ENCODE data around the gene GPRIN3.

DNA sequence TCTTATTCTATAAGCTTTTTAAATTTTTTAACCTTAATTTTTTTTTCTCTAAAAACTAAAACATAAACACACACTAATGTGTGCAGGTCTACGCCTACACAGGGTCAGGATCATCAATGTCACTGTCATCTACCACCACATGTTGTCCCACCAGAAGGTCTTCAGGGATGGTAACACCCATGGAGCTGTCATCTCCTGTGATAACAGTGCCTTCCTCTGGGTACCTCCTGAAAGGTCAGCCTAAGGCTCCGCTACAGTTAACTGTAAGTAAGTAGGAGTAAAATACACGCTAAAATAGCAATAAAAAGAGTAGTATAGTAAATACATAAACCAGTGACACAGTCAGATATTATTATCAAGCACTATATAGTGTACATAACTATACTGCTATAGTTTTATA, 45.9 kb upstream of the GPRIN3 start:
- TF ChIP-seq, protein P1, sequence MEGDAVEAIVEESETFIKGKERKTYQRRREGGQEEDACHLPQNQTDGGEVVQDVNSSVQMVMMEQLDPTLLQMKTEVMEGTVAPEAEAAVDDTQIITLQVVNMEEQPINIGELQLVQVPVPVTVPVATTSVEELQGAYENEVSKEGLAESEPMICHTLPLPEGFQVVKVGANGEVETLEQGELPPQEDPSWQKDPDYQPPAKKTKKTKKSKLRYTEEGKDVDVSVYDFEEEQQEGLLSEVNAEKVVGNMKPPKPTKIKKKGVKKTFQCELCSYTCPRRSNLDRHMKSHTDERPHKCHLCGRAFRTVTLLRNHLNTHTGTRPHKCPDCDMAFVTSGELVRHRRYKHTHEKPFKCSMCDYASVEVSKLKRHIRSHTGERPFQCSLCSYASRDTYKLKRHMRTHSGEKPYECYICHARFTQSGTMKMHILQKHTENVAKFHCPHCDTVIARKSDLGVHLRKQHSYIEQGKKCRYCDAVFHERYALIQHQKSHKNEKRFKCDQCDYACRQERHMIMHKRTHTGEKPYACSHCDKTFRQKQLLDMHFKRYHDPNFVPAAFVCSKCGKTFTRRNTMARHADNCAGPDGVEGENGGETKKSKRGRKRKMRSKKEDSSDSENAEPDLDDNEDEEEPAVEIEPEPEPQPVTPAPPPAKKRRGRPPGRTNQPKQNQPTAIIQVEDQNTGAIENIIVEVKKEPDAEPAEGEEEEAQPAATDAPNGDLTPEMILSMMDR (optimal IDR thresholded peaks at IDR 0.05 in 1 of 3, IDR thresholded peaks at IDR 0.05 in 1 of 3, conservative IDR thresholded peaks at IDR 0.05 in 1 of 3; ENCODE audit: extremely low read depth in 1 of 3, insufficient read depth in 2 of 3, low read length in 3 of 3) = no peak
- no peak for TF ChIP-seq EZH2 (IDR thresholded peaks at IDR 0.05; ENCODE audit: low read length)

All from keratinocyte (primary cell).